Body of pancreas (tissue), 4 donors: ENCODE data around the gene ANO2.
A peak's percentile ranks its signal among the peaks of the same experiment; 100 is the strongest.

Experiments
- POLR2A ChIP-seq, 3 donors: fragments of 450-650 bp; IDR thresholded peaks; one replicate each; pipeline ENCODE4 v1.6.1; 2016; ENCODE audit warnings: antibody characterized with exemption in 3 of 3, mild to moderate bottlenecking in 2 of 3
- TF ChIP-seq, protein P1 (sequence below), 7 experiments: fragments of 450-650 bp in 4 of 7; fragments of 200-600 bp in 3 of 7; sonication (generic) in 3 of 7; IDR thresholded peaks; one replicate each; pipeline ENCODE4 v1.5.1; 2016 to 2019; ENCODE audit warnings: antibody characterized with exemption in 7 of 7

DNA sequence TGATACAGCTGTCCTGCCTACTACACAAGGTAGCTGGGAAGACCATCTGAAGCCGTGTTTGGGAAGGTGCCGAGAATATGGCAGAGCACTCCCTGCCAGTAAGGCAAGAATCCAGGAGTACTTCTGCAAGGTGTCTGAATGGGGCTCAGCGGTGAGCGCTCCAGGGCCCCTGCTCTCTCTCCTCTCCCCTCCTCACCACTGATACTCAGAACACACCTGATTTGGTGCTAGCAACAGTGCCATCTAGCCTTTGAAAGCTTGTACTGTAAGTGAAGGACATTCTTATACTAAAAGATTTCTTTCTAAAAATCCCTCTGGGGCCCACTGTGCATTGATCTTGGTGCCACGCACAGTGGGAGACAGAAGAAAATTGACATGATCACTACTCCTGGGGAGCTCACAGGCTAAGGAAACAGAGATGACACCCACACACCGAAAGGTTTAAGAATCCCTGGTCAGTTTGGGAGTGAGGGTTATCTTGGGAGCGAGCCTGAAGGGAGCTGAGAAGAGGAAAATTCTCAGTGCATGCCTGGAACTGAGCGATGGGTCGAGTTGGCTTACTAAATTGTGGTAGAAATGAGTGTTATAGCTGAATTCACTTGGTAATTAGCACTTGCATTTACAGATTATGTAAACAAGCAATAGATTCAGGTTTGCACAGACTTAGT lies 296.2 kb downstream of the ANO2 start:
- TF ChIP-seq, protein P1, sequence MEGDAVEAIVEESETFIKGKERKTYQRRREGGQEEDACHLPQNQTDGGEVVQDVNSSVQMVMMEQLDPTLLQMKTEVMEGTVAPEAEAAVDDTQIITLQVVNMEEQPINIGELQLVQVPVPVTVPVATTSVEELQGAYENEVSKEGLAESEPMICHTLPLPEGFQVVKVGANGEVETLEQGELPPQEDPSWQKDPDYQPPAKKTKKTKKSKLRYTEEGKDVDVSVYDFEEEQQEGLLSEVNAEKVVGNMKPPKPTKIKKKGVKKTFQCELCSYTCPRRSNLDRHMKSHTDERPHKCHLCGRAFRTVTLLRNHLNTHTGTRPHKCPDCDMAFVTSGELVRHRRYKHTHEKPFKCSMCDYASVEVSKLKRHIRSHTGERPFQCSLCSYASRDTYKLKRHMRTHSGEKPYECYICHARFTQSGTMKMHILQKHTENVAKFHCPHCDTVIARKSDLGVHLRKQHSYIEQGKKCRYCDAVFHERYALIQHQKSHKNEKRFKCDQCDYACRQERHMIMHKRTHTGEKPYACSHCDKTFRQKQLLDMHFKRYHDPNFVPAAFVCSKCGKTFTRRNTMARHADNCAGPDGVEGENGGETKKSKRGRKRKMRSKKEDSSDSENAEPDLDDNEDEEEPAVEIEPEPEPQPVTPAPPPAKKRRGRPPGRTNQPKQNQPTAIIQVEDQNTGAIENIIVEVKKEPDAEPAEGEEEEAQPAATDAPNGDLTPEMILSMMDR (IDR thresholded peaks at IDR 0.05) = peak in 6 of 7 experiments; percentile 16 to 35 (median 30)
- TF ChIP-seq POLR2A (IDR thresholded peaks at IDR 0.05) = no peak
